ENCODE results near the gene OBSCN. TPM values are rescaled to one million over a fixed set of nuclear protein-coding genes. Genes with fewer than 3 reads are reported as not detected.

OBSCN gene
- total and polyA plus RNA-seq, 2 of the 13 experiments (the other 11 are each of a cell fraction or from before 2014, with no cell fraction given): 0.20 TPM

GRCh38 chr1:228166170-228166936 is 41.5 kb upstream of the OBSCN start (continued):
- no peak for TF ChIP-seq ZNF17 (CRISPR knock-in tag; IDR thresholded peaks at IDR 0.05)
- no peak; the same call in 1 of the 2 replicates for TF ChIP-seq ZKSCAN1 (IDR thresholded peaks at IDR 0.05; ENCODE audit: low read length)
- TF ChIP-seq RBM39 (IDR thresholded peaks at IDR 0.05; ENCODE audit: low read depth, low read length, poor library complexity, severe bottlenecking): no peak
- peak; percentile 71; the same call in 1 of the 2 replicates for TF ChIP-seq ZNF441 (CRISPR knock-in tag; IDR thresholded peaks at IDR 0.05; ENCODE audit: borderline replicate concordance)
- TF ChIP-seq ZBTB42 (CRISPR knock-in tag; IDR thresholded peaks at IDR 0.05): no peak
- peak; percentile 69 for TF ChIP-seq HDAC1 (CRISPR knock-in tag; IDR thresholded peaks at IDR 0.05)
- no peak for TF ChIP-seq GABPA (IDR thresholded peaks at IDR 0.05; ENCODE audit: low read depth, low read length)
- TF ChIP-seq GABPA (CRISPR knock-in tag; IDR thresholded peaks at IDR 0.05; ENCODE audit: low read depth): 0 out of 2 replicates have a peak, but pooled peaks have one; percentile 11
- TF ChIP-seq, protein P1, sequence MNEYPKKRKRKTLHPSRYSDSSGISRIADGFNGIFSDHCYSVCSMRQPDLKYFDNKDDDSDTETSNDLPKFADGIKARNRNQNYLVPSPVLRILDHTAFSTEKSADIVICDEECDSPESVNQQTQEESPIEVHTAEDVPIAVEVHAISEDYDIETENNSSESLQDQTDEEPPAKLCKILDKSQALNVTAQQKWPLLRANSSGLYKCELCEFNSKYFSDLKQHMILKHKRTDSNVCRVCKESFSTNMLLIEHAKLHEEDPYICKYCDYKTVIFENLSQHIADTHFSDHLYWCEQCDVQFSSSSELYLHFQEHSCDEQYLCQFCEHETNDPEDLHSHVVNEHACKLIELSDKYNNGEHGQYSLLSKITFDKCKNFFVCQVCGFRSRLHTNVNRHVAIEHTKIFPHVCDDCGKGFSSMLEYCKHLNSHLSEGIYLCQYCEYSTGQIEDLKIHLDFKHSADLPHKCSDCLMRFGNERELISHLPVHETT (CRISPR knock-in tag; conservative IDR thresholded peaks at IDR 0.05): no peak; the same call in 1 of the 2 replicates
- peak; percentile 76; the same call in 1 of the 2 replicates for TF ChIP-seq ZBTB33 (CRISPR knock-in tag; IDR thresholded peaks at IDR 0.05)
- no peak for TF ChIP-seq ZNF646 (CRISPR knock-in tag; IDR thresholded peaks at IDR 0.05)
- TF ChIP-seq FOXA3 (CRISPR knock-in tag; IDR thresholded peaks at IDR 0.05): peak; percentile 78
- 0 out of 2 replicates have a peak, but pooled peaks have one; percentile 27 for TF ChIP-seq ZNF543 (CRISPR knock-in tag; IDR thresholded peaks at IDR 0.05)
- TF ChIP-seq KLF11 (CRISPR knock-in tag; IDR thresholded peaks at IDR 0.05): no peak
- TF ChIP-seq HMG20A (CRISPR knock-in tag; IDR thresholded peaks at IDR 0.05; ENCODE audit: borderline replicate concordance): no peak
- TF ChIP-seq, protein P2, sequence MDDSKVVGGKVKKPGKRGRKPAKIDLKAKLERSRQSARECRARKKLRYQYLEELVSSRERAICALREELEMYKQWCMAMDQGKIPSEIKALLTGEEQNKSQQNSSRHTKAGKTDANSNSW (CRISPR knock-in tag; IDR thresholded peaks at IDR 0.05; ENCODE audit: borderline replicate concordance): no peak
- no peak for TF ChIP-seq ZBTB43 (CRISPR knock-in tag; conservative IDR thresholded peaks at IDR 0.05)
- TF ChIP-seq CHD4 (IDR thresholded peaks at IDR 0.05; ENCODE audit: borderline replicate concordance, low read length): no peak
- no peak for TF ChIP-seq PHF21A (CRISPR knock-in tag; IDR thresholded peaks at IDR 0.05)
